SU-DHL-6 (cell line): ENCODE data around the gene CHMP6.

Source experiments
- EZH2phosphoT487 ChIP-seq: fragments of 200-600 bp; sonication (generic), shearing (Covaris generic); conservative IDR thresholded peaks from 2 replicates; pipeline ENCODE4 v1.6.1; 2018; ENCODE audit warnings: mild to moderate bottlenecking, antibody characterized with exemption, low read length, moderate library complexity, mixed read lengths
- TF ChIP-seq, protein P1 (sequence below): fragments of 200-600 bp; sonication (generic); IDR thresholded peaks from one replicate; pipeline ENCODE4 v1.5.1; 2017; ENCODE audit warnings: antibody characterized with exemption, mild to moderate bottlenecking, low read length, moderate library complexity; ENCODE audit not compliant: insufficient read depth, poor library complexity, severe bottlenecking

DNA sequence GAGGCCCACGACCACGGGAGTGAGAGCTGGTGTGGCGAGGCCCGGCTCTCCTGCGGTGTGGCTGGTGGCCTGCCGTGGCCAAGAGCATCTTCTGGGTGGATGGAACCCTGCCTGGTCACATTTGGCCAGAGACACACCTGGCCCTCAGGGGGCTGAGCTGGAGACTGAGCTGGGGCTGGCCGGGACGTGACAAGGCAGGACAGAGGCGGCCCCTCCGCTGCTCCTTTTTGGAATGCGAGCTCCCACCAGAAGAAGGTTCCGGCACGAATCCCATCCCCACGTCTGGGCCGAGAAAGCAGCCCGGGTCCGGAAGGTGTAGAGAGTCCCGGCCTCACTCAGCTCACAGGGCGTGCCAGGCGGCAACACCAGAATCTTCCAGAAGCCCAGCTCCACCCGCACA lies 26.0 kb upstream of the CHMP6 start:
- TF ChIP-seq, protein P1, sequence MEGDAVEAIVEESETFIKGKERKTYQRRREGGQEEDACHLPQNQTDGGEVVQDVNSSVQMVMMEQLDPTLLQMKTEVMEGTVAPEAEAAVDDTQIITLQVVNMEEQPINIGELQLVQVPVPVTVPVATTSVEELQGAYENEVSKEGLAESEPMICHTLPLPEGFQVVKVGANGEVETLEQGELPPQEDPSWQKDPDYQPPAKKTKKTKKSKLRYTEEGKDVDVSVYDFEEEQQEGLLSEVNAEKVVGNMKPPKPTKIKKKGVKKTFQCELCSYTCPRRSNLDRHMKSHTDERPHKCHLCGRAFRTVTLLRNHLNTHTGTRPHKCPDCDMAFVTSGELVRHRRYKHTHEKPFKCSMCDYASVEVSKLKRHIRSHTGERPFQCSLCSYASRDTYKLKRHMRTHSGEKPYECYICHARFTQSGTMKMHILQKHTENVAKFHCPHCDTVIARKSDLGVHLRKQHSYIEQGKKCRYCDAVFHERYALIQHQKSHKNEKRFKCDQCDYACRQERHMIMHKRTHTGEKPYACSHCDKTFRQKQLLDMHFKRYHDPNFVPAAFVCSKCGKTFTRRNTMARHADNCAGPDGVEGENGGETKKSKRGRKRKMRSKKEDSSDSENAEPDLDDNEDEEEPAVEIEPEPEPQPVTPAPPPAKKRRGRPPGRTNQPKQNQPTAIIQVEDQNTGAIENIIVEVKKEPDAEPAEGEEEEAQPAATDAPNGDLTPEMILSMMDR = no peak
- no peak for TF ChIP-seq EZH2phosphoT487
